Pons (tissue), 1 donor: Measurements from ENCODE around the gene RANBP10.
A peak's percentile ranks its signal among the peaks of the same experiment; 100 is the strongest.

Experiments used
- DNase-seq: peaks from one replicate; pipeline ENCODE4 v3.0.0-alpha.2; 2016; ENCODE audit warnings: low spot score

Gene RANBP10

DNA sequence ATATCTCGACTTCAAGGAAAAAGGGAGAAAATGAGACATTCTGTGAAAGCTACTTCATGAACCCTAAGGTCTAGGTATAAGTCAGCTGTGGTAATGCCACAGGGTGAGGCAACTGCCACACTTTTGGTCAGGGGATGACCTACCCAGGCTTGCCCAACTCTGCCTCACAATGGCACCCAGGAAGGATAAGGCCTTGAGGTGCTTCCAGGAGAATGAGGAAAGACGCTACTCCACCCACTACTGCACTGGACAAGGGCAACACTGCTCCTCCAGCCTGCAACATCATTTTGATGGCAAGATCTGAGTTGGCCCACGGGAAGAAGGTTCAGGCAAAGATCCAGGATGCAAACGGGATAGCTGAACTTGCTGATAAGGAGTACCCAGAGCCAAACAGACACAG lies 65.2 kb downstream of the RANBP10 start:
- no peak for DNase-seq

DNA sequence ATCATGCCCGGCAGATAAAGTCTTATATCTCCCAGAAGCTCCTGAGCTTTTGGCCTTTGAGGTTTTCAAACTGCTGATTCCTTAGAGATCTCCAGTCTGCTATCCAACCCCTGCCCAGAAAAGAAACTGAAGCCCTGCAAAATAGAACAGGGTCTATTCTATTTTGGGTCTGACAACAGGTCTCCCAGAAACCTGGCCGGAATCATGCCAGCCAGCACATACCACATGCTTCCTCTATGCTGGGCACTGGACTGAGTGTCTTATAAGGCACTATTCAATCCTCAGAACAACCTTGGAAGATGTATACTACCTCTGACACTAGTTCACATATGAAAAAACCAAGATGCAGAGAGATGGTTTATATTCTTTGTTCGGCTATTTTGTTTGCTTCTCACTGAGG lies 66.0 kb downstream of the RANBP10 start:
- no peak for DNase-seq

DNA sequence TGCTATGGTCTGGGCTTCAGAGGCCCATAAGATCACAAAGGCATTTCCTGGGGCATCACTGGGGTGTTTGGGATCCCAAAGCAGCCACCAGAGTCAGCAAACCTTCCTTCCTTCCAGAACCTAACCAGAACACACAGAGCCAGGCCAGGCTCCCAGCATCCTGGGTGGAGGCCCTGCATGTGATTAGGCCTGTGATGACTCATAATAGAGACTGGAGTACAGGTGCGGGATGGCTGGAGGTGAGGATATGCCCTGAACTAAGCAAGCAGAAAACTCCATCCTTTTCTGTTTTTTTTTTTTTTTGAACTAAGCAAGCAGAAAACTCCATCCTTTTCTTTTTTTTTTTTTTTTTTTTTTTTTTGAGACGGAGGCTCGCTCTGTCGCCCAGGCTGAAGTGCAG lies 69.5 kb downstream of the RANBP10 start:
- no peak for DNase-seq

DNA sequence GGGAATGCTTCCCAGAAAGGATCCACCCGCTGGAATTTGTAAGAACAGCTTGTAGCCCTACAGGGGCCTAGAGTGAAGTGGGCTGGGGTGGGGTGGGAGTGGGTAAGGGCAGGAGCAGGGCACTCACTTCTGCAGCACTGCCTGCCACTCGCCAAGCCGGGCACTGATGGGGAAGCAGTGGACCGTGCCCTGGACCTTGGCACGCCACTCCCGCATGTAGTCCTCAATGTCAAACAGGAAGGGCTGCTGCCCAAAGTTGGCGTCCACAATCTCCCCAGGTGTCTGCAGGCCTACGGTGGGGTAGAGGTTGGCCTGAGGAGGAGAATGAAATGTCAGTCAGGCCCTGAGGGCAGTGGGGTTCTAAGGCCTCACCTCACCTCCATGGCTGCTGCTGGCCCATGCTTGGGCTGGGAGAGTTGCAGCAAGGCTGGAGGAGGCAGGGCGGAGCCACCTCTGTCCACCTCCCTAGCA lies 71.6 kb downstream of the RANBP10 start:
- DNase-seq, result no peak

DNA sequence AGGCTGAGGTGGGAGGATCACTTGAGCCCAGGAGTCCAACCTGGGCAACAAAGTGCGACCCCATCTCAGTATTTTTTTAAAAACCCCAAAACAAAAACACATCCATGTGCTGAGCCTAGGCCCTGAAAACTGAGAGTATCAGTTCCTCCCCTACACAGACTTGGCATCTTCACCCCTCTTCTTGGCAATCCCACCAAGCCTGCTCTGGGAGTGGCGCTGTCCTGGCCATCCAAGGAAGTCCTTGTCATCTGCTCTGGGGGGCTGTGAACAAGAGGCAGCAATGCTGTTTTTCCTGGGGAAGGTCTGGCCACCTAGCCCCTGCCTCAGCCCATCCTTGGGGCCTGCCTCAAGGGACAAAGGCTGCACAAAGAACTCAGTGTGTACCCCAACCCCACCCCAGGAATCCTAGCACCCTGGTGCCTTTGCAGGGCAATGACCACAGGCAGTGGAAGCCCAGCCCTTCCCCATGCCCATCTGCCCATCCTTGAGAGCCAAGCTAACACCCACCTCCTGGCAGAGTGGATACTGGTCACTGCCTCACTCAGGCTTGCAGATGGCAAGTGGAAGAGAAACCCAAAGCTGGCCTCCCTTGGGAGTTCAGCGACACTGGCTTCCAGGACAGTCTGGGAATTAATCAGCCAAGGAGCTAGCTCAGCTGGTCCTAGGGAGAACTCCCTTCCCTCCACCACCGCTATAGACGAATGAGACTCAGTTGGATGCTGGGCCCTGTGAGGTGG lies 72.5 kb downstream of the RANBP10 start:
- DNase-seq, result no peak

DNA sequence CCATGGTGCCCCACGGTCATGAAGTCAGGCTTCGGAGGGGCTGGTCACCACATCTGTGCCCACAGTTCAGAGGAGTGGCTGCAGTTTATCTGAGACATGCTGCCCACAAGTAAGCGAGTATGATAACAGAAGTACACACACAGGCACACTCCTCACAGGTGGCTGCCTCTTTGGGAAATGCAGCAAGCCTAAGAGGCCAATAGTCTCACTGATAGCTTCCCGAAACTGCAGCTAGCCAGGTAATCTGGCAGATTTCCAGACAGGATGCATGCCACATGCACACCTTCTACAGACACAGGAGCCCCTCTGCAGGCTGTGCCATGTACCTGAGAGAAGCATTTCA lies 74.6 kb downstream of the RANBP10 start:
- DNase-seq, result no peak

DNA sequence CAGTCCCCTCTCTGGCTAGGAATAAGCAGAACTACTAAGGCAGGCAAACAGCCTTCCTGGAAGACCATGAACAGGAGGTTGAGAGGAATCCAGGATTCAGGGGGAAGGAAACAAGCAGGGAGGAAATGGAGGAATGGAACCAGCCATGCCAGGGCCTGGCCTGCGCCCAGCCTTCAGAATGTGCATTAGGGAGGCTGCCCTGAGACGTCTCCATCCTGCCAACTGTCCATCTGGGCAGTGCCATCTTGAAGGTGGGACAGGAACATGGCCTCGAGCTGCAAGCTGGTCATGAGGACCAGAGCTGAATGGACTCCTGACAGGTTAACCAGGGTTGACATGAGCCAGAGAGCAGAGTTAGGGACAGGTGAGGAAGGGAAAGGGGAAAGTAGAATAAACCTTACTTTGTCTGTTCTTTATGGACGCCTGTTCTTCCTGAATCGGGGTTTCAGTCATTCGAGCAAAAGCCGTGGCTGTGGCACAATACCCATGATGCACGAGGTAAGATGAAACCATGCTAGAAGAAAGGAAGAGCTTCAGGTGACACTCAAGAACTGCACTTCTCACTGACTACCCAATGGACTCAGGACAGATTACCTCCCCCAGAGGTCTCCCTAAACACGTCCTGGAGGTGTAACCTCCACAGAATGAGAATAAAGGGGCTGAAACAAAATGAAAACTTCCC lies 75.1 kb downstream of the RANBP10 start:
- no peak for DNase-seq

DNA sequence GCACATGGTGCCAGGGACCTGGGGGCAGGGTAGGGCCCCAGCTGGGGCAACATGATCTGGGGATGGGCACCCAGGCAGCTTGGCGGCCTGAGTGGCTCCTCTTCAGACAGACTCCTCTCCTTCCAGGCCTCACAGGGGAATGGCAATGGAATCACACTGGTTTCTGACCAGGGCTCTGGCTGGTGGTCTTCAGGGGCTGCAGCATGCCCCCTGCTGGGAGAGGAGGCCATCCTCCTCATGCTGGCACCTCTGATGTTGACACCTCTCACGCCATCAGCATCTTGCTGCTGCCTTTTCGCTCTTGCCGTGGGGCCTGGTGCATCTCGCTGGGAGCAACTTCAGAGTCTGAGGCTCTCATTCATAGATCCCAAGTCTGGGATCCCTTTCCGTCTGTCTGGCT lies 76.0 kb downstream of the RANBP10 start:
- no peak for DNase-seq

DNA sequence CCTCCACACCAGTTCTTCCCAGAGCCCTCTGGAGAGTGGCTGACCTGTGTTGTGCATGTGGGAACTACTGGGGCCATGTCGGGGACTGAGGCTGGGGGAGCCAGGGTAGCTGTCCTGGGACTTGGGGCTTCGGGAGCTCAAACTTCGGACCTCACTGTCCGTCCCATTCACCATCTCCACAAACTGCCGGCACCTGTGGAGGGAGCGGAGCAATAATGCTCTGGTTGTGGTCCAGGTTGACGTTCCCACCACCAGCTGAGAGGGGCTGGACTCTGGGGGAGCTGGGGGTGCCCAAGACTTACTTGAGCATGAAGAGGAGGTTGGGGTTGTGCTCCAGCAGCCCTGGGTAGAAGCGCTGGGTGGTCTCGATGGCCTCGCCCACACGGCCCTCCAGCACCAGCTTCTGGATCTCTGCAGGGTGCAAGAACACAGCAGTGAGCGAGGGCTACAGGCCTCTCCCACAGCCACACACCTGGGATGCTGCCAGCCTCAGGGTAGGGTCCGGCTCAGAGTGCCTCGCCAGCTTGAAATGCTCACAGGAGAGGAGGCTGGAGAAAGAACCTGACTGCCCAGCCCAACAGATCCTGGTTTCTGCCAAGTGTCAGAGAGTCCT lies 76.6 kb downstream of the RANBP10 start:
- DNase-seq, result no peak

DNA sequence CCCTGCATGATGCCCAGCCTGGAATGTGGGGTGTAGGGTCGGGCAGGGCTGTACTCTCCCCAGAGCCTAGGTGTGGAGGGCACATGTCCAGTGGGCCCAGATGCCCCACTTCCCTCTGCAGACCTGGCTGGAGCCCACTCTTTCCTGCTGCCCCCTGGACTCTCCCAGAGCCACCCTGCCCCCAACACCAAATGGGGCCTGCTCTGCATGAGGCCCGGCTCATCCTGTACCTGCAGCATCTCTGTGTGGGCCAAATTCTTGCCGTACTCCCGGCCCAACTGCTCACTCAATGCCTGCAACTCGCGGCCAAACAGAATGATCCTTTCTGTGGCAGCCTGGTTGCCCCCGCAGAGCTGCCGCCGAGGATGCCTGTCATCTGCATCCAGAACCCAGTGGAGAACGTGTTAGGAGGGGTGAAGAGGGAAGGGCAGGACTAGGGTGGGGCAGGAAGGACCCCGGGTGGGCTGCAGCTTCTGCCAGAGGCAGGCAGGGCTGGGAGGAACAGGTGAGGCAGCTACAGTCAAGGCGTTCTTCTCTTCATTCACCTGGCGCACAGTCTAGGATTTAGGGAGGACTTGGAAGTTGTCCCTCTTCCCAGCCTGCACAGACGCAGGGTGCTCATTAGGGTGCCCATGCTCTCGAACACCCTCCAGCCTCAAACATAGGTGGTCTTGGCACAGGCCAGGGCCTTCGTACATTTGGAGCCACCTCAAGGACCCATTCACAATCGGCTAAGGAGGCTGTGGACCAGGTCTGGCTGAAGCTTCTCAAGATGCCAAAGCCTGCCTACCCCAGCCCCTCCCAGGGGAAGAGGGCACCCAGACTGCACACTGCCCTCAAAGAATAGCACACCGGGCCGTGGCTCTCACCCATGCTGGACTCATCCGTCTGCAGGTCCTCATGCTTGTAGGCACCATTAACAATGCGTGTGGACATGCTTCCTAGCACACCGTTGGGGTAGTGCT lies 78.6 kb downstream of the RANBP10 start:
- no peak for DNase-seq

DNA sequence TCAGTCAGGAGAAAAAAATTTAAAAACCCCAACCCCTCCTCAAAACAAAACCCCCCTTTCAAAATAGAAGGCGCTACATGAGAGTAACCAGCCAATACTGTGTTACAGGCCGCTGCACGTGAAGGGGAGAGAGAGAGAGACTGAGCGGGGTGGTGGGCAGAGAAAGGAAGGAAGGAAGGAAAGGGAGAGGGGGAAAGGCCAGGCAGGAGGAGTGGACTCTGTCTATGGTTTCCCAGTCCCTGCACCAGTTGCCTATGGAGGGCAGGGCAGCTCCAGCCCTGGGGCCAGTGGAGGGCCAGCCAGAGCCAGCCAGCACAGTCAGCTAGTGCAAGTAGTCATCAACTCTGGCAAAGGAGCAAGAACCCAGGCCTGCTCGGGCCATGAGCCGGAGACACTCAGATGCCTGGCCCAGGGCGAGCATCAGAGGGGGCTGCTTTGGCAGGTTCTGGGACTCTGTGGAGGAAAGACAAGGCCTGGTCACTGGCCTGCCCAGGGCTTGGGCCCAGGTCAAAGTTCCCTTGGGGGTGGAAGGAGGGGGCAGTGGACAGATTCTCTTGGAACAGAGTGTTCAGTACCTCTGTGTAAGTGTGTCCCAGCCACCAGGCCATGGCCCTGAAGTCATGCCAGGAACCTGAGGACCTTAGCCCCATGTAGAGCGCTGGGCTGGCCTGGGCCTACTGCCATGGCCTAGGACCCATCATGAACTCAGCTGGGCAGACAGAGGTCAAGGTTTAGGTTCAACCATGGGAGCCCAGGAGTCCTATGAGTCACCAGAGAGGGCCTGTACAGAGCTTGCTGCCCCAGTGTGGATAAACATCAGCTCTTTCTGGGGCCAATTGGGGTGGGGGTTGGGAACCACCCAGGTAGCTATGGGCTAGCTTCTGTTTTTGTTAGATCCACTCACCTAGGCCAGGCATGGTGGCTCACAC lies 80.0 kb downstream of the RANBP10 start:
- DNase-seq, result no peak

DNA sequence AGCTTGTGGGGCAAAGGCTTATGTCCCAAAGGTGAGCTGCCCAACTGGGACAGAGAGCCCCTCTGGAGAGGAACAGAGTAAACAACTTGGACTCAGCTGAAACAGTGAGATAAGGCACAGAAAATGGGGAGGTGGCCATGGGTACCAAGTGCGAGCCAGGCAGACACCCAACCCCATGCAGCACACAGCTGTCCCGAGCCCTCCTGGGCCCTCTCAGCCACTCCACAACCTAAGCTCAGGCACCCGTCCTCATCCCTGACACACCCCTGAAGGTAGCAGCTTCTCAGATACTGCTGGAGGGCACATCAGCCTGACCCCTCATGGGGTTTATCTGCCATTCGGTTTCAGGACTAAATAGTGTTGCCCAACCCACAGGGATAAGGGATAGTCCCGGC lies 82.5 kb downstream of the RANBP10 start:
- no peak for DNase-seq

DNA sequence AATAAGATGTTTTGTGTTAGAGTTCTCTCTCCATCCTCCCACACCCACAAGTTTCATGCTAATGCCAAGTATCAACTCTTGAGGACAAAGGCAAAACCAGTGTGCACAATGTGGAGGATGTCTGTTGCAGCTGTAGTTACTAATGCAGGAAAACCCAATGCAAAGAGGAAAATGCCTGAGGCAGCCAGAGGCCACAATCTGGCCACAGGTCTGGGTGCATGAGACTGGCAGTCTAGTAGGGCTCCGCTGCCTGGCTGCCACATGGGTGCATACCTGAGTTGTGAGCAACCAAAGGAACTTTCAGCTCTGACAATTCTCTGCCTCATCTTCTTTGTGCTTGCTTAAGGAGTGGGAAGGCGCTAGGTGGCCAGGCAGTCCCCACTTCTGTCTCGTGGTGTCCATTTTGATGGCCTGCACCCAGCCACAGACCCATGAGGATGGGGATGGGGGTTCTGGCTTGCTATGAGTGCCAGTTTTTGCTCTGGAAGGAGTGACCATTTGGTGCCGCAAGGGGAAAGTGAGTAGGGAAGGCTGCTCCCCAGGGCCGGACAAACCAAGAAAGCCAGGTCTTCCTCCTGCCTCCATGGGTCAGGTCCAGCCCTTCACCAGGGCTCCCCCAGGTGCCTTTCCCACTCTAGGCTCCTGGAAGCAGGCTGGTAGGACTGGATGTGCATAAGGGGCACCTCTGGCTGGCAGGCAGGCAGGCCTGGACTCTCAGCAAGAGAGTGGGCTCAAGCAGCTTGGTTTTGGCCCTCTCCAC lies 83.0 kb downstream of the RANBP10 start:
- DNase-seq, result no peak

DNA sequence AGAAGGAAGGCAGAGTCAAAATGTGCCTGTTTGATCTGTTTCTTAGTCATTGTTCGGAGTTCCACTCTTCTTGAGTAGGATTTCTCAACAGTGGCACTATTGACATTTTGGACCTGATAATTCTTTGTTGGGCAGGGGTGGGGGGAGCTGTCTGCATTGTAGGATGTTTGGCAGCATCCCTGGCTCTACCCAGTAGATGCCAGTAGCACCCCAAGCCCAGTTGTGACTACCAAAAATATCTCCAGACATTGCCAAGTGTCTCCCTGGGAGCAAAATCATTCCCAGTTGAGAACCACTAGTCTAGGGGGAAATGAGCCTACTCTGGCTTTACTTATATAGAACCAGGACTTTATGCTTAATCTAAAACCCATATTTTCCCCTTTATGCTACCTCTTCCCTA lies 86.1 kb downstream of the RANBP10 start:
- DNase-seq, result no peak

DNA sequence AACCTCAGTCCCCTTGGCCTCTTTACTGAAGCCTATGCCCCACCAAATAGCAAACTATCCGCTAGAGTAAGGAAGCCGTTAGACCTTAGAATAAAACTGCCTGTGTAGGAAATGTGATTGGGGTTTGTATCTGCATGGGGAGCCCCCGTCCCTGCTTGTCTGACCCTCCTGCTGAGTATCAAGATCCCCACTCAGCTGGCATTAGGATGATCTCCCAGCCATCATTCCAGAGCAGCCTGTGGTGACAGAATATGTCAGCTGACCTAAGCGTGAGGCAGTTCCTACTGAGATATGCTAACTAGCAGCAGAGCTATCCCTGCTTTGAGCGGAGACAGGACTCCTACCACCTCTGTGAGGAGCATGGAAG lies 86.6 kb downstream of the RANBP10 start:
- DNase-seq, result peak; percentile 82

DNA sequence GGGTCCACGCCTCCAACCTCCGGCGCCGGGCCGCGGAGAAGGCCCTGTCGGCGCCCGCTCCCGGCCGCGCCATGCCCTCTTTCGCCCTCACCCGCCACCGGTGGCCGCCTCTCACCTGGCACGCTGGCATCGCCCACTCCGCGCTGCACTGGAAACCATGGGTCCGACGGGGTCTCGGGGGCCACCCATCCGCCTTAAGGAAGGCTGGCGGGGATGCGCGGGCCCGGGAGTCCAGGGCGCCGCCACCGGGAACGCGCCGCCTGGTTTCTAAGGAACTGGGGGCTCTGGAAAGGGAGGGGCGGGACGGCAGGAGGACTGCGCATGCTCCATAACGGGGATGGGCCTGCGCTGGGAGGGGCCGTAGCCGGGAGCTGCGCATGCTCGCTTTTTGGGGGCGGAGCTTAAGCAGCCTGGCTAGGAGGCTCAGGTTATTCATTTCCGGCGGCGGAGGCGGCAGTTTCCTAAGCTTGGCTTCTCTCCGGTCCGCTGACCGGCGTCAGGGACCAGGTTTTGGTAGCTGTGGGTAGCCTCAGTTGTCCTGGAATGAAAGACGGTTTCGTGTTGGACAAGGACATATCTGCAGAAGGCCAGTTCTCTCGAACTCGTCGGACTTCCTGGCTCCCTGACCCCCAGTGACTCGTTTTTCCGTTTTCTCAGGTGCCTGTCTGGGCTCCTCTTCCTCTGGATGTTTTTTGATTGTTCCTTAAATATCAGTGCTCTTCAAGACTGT lies 87.1 kb downstream of the RANBP10 start, which contains the start of gene GFOD2:
Gene GFOD2 (minus strand): TSS at position 269 of the 730 bp plus-strand sequence. CDS start 33,601 bp downstream, outside the sequence.
- DNase-seq, result peak; percentile 93

DNA sequence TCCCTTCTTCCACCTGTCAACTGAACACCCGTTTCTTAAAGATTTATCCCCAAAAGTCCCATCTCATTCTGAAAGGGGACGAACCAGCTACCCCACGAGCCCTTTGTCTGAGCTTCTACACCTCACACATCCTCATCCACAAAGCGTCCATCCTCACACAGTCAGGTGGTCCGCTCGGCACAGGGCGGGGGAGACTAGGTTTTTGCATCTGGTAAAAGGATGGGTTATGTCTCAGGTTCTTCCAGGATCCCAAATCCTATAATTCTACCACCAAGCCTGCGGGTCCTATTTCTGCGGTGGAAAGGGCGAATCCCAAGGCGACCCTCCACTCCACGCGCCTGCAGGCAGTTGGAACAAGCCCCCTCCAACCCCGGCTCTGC lies 87.7 kb downstream of the RANBP10 start:
- DNase-seq, result no peak

DNA sequence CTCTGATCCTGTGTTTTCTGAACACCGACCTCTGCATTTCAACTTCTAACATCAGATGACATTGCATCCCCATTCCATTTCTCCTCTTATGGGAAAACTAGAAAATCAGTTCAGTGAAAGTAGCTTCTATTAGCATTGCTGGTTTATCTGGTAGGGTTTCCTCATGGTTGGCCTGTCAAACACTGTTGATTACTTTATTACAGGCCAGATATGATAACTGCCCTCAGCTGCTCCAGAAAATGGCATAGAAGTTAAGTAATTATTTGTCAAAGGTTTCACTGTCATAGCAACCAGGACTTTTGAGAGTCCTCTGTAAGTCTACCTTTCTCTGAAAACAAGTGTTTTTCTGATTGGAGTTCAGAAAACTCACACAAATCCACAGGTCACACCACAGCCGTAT lies 90.3 kb downstream of the RANBP10 start:
- no peak for DNase-seq

DNA sequence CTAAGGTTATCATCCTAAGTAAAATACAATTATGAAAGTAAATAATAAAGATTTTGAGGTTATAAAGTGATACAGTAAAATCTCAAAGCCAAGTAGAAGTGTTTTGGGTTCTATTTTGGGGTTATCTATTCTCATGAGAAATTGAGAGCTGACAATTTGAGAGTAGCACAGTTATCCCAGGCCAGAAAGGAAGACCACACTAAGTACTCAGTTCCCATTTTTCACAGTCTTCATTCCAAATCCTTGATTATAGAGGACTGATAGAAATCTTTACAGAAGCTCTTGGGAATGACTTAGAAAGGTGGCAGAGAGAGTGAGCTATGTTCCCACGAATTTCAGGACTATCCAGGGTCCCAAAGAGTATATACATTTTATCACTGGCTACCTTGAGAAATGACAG lies 91.8 kb downstream of the RANBP10 start:
- no peak for DNase-seq
